Heart left ventricle (tissue), 16 donors: ENCODE results near the gene ADCY7. TPM values are rescaled to one million over a fixed set of nuclear protein-coding genes. Genes with fewer than 3 reads are reported as not detected.

Source experiments
- ATAC-seq, 4 donors: fragments of 200-7000 bp; cut with Tn5 transposase; one replicate each; pipeline ENCODE4 v1.9.1; 2020 to 2022; ENCODE audit warnings: moderate library complexity in 4 of 4, mild to moderate bottlenecking in 3 of 4, moderate number of reproducible peaks in 1 of 4
- DNase-seq, 5 donors: peaks; one replicate each; pipeline ENCODE4 v3.0.0-alpha.2; 2020
- H3K27ac ChIP-seq, 12 donors: fragments of 200-600 bp; sonication (generic) in 4 of 12; one replicate each; pipeline versions ENCODE4 v1.5.0 to v1.8.0; 2016 to 2022; ENCODE audit warnings: mild to moderate bottlenecking in 2 of 12
- H3K27me3 ChIP-seq, 9 donors: fragments of 200-600 bp; sonication (generic) in 2 of 9; one replicate each; pipeline versions ENCODE4 v1.5.1 to v1.8.0; 2016 to 2022; ENCODE audit warnings: mild to moderate bottlenecking in 3 of 9
- H3K36me3 ChIP-seq, 9 donors: fragments of 200-600 bp; sonication (generic) in 2 of 9; one replicate each; pipeline versions ENCODE4 v1.5.0 to v1.8.0; 2018 to 2022; ENCODE audit warnings: mild to moderate bottlenecking in 2 of 9
- H3K4me1 ChIP-seq, 12 donors: fragments of 200-600 bp; sonication (generic) in 4 of 12; one replicate each; pipeline versions ENCODE4 v1.5.0 to v1.8.0; 2016 to 2022; ENCODE audit warnings: mild to moderate bottlenecking in 3 of 12
- H3K4me3 ChIP-seq, 12 donors: fragments of 200-600 bp; sonication (generic) in 4 of 12; one replicate each; pipeline versions ENCODE4 v1.5.0 to v1.8.0; 2017 to 2022; ENCODE audit warnings: mild to moderate bottlenecking in 9 of 12, moderate library complexity in 4 of 12
- H3K9me3 ChIP-seq, 12 donors: fragments of 200-600 bp; sonication (generic) in 4 of 12; one replicate each; pipeline versions ENCODE4 v1.5.0 to v1.8.0; 2016 to 2022; ENCODE audit warnings: mild to moderate bottlenecking in 1 of 12
- POLR2A ChIP-seq, 2 donors: fragments of 450-650 bp; IDR thresholded peaks; one replicate each; pipeline ENCODE4 v1.6.1; 2017; ENCODE audit warnings: antibody characterized with exemption in 2 of 2, mild to moderate bottlenecking in 2 of 2, moderate library complexity in 2 of 2
- WGBS, 4 donors: extraction: QIAGEN DNeasy Blood & Tissue Kit in 2 of 4; methylation state at CpG; one replicate each; pipeline versions ENCODE4 v1.1.5 to v1.1.7; 2013 to 2018; 5-methylcytosine and 5-hydroxymethylcytosine counted together
- intact Hi-C, 10 donors: fragments of 100-400 bp; cut with DNase I; formaldehyde crosslinking; loops; one replicate each; pipeline versions ENCODE4 v1.11.1 to v1.14.2; 2022
- polyA plus RNA-seq, 2 donors: library from polyadenylated mRNA; stranded (reverse); fragments of 200-250 nt; gene quantifications; one replicate each; pipeline ENCODE4 v1.2.3, GENCODE V29; 2013
- total RNA-seq, 9 donors: library from RNA; depleted of rRNA in 2 of 9; stranded (reverse); fragments of >200 nt in 2 of 9; fragmentation: NEBNext Ultra II Directional in 3 of 9; extraction: Animal tissue kit (Norgen Biotek cat#: 25700) in 3 of 9; gene quantifications; one replicate each; pipeline versions ENCODE4 v1.1.0 to v1.2.4, GENCODE V29; 2016 to 2023
- TF ChIP-seq, protein P1 (sequence below), 12 donors: fragments of 200-600 bp; sonication (generic) in 4 of 12; IDR thresholded peaks; one replicate each; pipeline versions ENCODE4 v1.5.0 to v1.8.0; 2018 to 2022; ENCODE audit warnings: antibody characterized with exemption in 12 of 12, mild to moderate bottlenecking in 5 of 12
- donor health status: ischemic (EF 13 %, LVEDD 7.1; RV severe dilation, severe dysfunction).
- donor health status: healthy with polysubstance abuse.
- donor health status: DM: no; HTN: yes; CAD: no.
- donor health status: DM: no; HTN: no; CAD: no.
- donor health status: ischemic (EF 25% LVEDD 6.9; RV normal size, moderate dysfunction).
- donor health status: ischemic (EF 25% LVEDD 5.7; RV mildly dilated, moderate dysfunction).
- donor health status: healthy.
- donor health status: DM: yes; HTN: yes; CAD: no.
- donor health status: ischemic (EF 35%, LVEDD 5.7; RV mildly dilated, moderate dysfunction).
- donor health status: nonischemic (EF 11% LVEDD 7.7; RV severe dilation, severe dysfunction).
- donor health status: DM: yes; HTN: yes; CAD: no.
- donor health status: PGD.
- donor health status: ischemic (EF 29% LVEDD 5.4; RV normal size, mild dysfunction).
- donor health status: nonischemic (EF 23%, LVEDD 6.1; RV moderate dilation, normal function).

ADCY7 gene
- total and polyA plus RNA-seq, 11 donors = 3.2 to 46.7 (median 5.3) TPM

DNA sequence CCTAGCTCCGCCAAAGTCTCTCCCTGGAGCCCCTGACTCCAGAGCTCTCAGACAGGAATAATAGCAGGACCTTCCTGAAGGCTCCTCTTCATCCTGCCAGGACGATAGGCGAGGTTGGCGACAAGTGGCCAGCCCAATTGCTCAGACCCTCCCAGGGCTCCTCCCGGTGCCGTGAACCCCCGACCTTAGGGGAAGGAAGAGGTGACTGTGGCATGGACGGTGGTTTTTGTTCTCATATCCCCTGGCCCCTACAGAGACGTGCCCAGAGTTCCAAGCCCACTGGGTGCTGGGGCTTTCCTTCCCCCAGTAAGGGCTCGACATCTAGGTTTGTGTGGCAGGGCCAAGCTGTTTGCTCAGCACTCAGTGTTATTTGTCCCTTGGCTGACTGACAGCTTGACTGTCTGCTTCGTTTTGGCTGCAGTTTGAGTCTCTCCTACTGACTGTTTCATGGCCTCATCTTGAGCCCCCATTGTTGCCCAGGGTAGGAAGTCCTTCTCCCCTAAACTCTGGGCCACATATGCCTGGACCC, 4.6 kb upstream of the ADCY7 start:
- ATAC-seq = no peak

DNA sequence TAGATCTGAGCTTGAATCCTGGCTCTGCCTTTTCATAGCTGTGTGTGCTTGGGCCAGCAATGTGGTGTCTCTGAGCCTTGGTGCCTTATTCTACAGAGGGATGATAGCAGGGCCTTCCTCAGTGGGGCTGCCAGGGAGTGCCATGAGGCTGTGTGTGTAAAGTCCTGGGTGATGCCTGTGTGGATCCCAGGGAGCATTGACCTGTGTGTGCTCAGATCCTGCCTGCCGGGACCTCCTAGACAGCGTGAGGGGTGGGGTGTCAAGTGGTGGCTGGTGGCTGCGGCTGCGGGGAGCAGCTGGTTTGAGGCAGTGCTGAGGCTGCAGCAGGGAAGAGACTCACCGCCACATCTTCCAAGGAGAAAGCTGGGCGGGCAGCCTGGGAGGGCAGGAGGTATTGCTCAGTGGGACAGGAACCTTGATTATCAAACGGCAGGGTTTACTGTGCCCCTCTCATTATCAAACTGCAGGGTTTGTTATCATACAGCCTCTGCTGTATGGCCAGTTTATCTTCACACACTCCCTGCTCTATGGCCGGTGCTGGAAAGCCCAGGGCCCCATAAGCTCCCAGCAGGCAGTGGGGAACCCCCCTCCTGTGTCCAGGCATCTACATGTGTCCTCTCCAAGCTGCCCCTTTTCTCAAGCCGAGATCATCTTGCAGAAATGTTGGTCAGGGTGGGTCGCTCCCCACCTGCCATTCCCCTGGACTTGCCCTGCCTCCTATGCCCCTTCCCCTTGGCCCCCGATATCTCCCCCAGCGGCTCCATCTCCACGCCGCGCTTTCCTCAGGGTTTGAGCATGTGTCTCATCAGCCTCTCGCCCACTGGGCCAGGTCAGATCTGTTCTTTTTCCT, 3.1 kb upstream of the ADCY7 start:
- Histone ChIP-seq H3K27me3 (no peaks in the 10 kb centered on the region), H3K4me3 (no peak overlapping the region), H3K9me3 (peaks cover 0 to 6% (median 0%) of the 10 kb centered on the region in 12 donors), H3K36me3 (no peaks in the 10 kb centered on the region), H3K4me1 (peaks cover 0 to 57% (median 10%) of the 10 kb centered on the region in 12 donors), H3K27ac (no peak overlapping the region)
- intact Hi-C loops = loop anchor here in 1 of 10 donors (10.0 kb wide), 1 partner anchor 52 kb away; no protein-coding TSS in a partner anchor
- no peak for ATAC-seq
- peak in 1 of 5 donors; percentile 19 for DNase-seq
- no peak for TF ChIP-seq POLR2A (IDR thresholded peaks at IDR 0.05)
- TF ChIP-seq, protein P1, sequence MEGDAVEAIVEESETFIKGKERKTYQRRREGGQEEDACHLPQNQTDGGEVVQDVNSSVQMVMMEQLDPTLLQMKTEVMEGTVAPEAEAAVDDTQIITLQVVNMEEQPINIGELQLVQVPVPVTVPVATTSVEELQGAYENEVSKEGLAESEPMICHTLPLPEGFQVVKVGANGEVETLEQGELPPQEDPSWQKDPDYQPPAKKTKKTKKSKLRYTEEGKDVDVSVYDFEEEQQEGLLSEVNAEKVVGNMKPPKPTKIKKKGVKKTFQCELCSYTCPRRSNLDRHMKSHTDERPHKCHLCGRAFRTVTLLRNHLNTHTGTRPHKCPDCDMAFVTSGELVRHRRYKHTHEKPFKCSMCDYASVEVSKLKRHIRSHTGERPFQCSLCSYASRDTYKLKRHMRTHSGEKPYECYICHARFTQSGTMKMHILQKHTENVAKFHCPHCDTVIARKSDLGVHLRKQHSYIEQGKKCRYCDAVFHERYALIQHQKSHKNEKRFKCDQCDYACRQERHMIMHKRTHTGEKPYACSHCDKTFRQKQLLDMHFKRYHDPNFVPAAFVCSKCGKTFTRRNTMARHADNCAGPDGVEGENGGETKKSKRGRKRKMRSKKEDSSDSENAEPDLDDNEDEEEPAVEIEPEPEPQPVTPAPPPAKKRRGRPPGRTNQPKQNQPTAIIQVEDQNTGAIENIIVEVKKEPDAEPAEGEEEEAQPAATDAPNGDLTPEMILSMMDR (IDR thresholded peaks at IDR 0.05) = no peak
- WGBS, 4 donors = 52 to 62% (median 57%) methylated on average over 16 of the region's 16 CpGs

More for the DNA sequence above, 4.6 kb upstream of the ADCY7 start:
- no peaks in the 10 kb centered on the region for H3K36me3 ChIP-seq
- peak in 1 of 5 donors; percentile 23 for DNase-seq
- H3K4me3 ChIP-seq = no peak overlapping the region
- 57 to 82% (median 66%) methylated on average over 10 to 11 of the region's 11 CpGs for WGBS, 4 donors
- peaks cover 0 to 42% (median 10%) of the 10 kb centered on the region in 12 donors for H3K4me1 ChIP-seq
- H3K27me3 ChIP-seq = no peaks in the 10 kb centered on the region
- TF ChIP-seq POLR2A (IDR thresholded peaks at IDR 0.05) = no peak
- TF ChIP-seq, protein P1 (IDR thresholded peaks at IDR 0.05) = no peak
- peaks cover 0 to 6% (median 0%) of the 10 kb centered on the region in 12 donors for H3K9me3 ChIP-seq
- intact Hi-C loops = loop anchor here in 1 of 10 donors (10.0 kb wide), 1 partner anchor 53 kb away; no protein-coding TSS in a partner anchor
- H3K27ac ChIP-seq = no peak overlapping the region

DNA sequence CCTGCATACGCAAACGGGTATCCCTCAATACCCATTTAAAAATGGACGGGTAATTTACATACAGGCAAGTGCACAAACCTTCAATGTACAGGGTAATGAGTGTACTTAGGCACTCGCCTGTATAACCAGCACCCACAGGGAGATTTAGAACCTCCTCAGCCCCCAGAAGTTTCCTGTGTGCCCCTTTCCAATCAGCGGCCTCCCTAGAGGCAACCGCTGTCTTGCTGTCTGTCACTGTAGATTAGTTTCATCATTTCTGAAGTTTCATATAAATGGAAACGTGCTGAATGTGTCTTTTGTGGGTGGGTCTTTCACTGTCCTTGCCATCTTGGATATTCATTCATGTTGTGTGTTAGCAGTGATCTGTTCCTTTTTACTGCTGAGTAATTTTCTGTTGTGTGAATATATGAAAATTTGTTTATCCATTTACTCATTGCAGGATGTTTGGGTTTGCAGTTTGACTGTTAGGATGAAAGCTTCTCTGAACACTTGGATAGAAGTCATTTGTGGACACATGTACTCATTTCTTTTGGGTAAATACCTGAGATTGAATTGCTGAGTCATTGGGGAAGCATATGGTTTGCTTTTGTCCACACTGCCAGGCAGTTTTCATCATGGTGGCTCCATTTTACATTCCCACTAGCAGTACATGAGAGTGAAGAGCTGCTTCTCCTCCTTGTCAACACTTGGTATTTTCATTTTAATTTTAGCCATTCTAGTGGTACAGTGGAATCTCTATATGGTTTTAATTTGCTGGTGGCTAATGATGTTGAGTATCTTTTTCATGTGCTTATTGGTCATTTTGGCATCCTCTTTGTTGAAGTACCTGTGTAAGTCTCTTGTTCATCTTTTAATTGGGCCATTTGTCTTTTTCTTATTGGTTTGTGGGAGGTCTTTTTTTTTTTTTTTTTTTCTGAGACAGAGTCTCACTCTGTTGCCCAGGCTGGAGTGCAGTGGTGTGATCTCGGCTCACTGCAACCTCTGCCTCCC, 2.1 kb upstream of the ADCY7 start:
- peaks cover 0 to 59% (median 7%) of the 10 kb centered on the region in 12 donors for H3K4me1 ChIP-seq
- intact Hi-C loops = loop anchor here in 1 of 10 donors (10.0 kb wide), 1 partner anchor 51 kb away; no protein-coding TSS in a partner anchor
- H3K36me3 ChIP-seq = no peaks in the 10 kb centered on the region
- 75 to 83% (median 80%) methylated on average over 8 of the region's 8 CpGs for whole genome bisulfite sequencing, 4 donors
- no peak for TF ChIP-seq POLR2A (IDR thresholded peaks at IDR 0.05)
- TF ChIP-seq, protein P1 (IDR thresholded peaks at IDR 0.05) = no peak
- no peaks in the 10 kb centered on the region for H3K27me3 ChIP-seq
- no peak for ATAC-seq
- H3K4me3 ChIP-seq = no peak overlapping the region
- H3K27ac ChIP-seq = no peak overlapping the region
- DNase-seq = peak in 1 of 5 donors; percentile 5
- H3K9me3 ChIP-seq = peaks cover 0 to 6% (median 0%) of the 10 kb centered on the region in 12 donors
